ENCODE data around the gene RRM2. TPM values are rescaled to one million over a fixed set of nuclear protein-coding genes. Genes with fewer than 3 reads are reported as not detected.

Gene RRM2
- total RNA-seq, 1 experiment from 2014 or later = 330 TPM

DNA sequence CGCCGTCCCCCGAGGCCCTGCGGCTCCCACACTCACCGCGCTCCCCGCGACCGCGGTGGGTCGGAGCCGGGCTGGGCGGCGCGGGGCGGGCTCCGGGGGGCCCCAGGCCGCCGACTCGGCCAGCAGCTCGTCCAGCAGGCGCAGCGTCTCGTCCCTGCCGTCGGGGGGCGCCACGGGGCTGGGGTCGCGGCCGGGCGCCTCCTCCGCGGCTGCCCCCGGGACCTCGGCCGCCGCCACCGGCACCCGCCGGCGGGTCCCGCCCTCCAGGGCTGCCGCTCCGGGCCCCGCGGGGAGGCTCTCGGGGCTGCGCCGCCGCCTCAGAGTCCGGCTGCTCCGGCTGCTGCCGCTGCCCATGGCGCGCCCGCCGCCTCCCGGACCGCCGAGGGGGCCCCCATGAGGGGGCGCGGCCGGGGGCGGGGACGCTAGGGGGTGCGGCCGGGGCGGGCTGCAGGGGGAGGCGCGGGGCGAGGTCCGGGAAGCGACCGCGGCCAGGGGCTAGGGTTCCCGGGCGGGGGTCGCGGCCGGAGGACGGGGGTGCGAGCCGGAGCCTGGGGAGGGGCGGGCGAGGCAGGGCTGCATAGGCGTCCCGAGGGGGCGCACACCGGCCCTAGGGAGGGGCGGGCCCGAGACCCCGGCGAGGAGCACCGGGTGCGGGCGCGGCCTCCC lies 42.5 kb upstream of the RRM2 start, which contains the start of gene CYS1 (continued):
- TF ChIP-seq, protein P1, sequence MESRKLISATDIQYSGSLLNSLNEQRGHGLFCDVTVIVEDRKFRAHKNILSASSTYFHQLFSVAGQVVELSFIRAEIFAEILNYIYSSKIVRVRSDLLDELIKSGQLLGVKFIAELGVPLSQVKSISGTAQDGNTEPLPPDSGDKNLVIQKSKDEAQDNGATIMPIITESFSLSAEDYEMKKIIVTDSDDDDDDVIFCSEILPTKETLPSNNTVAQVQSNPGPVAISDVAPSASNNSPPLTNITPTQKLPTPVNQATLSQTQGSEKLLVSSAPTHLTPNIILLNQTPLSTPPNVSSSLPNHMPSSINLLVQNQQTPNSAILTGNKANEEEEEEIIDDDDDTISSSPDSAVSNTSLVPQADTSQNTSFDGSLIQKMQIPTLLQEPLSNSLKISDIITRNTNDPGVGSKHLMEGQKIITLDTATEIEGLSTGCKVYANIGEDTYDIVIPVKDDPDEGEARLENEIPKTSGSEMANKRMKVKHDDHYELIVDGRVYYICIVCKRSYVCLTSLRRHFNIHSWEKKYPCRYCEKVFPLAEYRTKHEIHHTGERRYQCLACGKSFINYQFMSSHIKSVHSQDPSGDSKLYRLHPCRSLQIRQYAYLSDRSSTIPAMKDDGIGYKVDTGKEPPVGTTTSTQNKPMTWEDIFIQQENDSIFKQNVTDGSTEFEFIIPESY (IDR thresholded peaks at IDR 0.05; ENCODE audit: extremely low read depth, insufficient replicate concordance, low read length) = no peak
- TF ChIP-seq, protein P2, sequence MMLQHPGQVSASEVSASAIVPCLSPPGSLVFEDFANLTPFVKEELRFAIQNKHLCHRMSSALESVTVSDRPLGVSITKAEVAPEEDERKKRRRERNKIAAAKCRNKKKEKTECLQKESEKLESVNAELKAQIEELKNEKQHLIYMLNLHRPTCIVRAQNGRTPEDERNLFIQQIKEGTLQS (IDR thresholded peaks at IDR 0.05) = no peak
- TF ChIP-seq, protein P3, sequence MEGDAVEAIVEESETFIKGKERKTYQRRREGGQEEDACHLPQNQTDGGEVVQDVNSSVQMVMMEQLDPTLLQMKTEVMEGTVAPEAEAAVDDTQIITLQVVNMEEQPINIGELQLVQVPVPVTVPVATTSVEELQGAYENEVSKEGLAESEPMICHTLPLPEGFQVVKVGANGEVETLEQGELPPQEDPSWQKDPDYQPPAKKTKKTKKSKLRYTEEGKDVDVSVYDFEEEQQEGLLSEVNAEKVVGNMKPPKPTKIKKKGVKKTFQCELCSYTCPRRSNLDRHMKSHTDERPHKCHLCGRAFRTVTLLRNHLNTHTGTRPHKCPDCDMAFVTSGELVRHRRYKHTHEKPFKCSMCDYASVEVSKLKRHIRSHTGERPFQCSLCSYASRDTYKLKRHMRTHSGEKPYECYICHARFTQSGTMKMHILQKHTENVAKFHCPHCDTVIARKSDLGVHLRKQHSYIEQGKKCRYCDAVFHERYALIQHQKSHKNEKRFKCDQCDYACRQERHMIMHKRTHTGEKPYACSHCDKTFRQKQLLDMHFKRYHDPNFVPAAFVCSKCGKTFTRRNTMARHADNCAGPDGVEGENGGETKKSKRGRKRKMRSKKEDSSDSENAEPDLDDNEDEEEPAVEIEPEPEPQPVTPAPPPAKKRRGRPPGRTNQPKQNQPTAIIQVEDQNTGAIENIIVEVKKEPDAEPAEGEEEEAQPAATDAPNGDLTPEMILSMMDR (IDR thresholded peaks at IDR 0.05 in 2 of 3, conservative IDR thresholded peaks at IDR 0.05 in 1 of 3; ENCODE audit: borderline replicate concordance in 1 of 3, insufficient read depth in 1 of 3, low read depth in 2 of 3, low read length in 2 of 3) = 0 out of 6 replicates have a peak, but pooled peaks of 1 of the 3 experiments have one; percentile 17
- TF ChIP-seq CEBPB (IDR thresholded peaks at IDR 0.05; ENCODE audit: low read depth) (no peak), FOSL1 (IDR thresholded peaks at IDR 0.05; ENCODE audit: low read depth) (no peak)

- no peak overlapping the region for H3K27ac ChIP-seq (ENCODE audit: low read depth, low read length)
- H3K4me1 ChIP-seq (ENCODE audit: control insufficient read depth in 1 of 2, insufficient read depth in 2 of 2, low read length in 2 of 2) = peaks cover 6 to 13% of the 10 kb centered on the region in 2 experiments
- no peaks in the 10 kb centered on the region for H3K9me2 ChIP-seq (ENCODE audit: insufficient read depth)
- no peak overlapping the region for H3K9ac ChIP-seq (ENCODE audit: low read length)
- ChIA-PET POLR2A (no interaction called here), RAD21 (ENCODE audit: low non-redundant PET in 1 of 2, low total read pairs in 2 of 2, uncharacterized antibody in 2 of 2, unreplicated experiment in 2 of 2) (no interaction called here), CTCF (interaction anchor here (3.8 kb wide), 1 partner anchor 17 kb away, joined by 14 read pairs; no protein-coding TSS in a partner anchor)
- H3K9me3 ChIP-seq (ENCODE audit: control insufficient read depth in 1 of 2, insufficient read depth in 1 of 2, low read depth in 1 of 2, low read length in 2 of 2) = no peaks in the 10 kb centered on the region
- TF ChIP-seq EGR1 (IDR thresholded peaks at IDR 0.05; ENCODE audit: low read depth) = peak; percentile 33; the same call in 1 of the 2 replicates
- no peak for TF ChIP-seq EZH2phosphoT487 (IDR thresholded peaks at IDR 0.05; ENCODE audit: borderline replicate concordance)
- TF ChIP-seq ZNF274 (IDR thresholded peaks at IDR 0.05; ENCODE audit: low read depth, low read length) = no peak
- H3K27me3 ChIP-seq (ENCODE audit: insufficient read depth, low read length) = 0 out of 2 replicates have a peak, but pooled peaks cover 2% of the 10 kb centered on the region
- peak overlapping the region; percentile 55 for H3K4me2 ChIP-seq (ENCODE audit: low read length)
- no peak for DNase-seq (ENCODE audit: low read depth, low spot score)
- intact Hi-C loops (cut with micrococcal nuclease) = no loop called here
- H3K4me3 ChIP-seq (replicated peaks in 1 of 2; ENCODE audit: low read depth in 1 of 2, low read length in 2 of 2) = peak overlapping the region; percentile 15 to 32; a peak in 3 of 4 replicates
- ATAC-seq = no peak; the same call in 1 of the 2 replicates
- no peaks in the 10 kb centered on the region for H3K36me3 ChIP-seq (ENCODE audit: control insufficient read depth in 1 of 2, insufficient read depth in 2 of 2, low read length in 2 of 2)
- no peak overlapping the region for H2AFZ ChIP-seq (ENCODE audit: low read depth, low read length, poor library complexity, severe bottlenecking)
- H4K20me1 ChIP-seq (ENCODE audit: insufficient read depth) = no peaks in the 10 kb centered on the region
- no peaks in the 10 kb centered on the region for H3K79me2 ChIP-seq (ENCODE audit: insufficient read depth, low read length)
- BruUV-seq (replicated peaks) = no TSS peak
Measured at GRCh38 chr2:10080536-10081304, 41.8 kb upstream of the RRM2 start.

All from HCT116 (cell line).